Kidney epithelial cell (primary cell): ENCODE results near the gene DHTKD1. TPM values are rescaled to one million over a fixed set of nuclear protein-coding genes. Genes with fewer than 3 reads are reported as not detected.

Experiments used
- DNase-seq: peaks from one replicate; pipeline ENCODE4 v3.0.0-alpha.2; 2010; ENCODE audit warnings: low read depth
- H3K27me3 ChIP-seq: 2 replicates; pipeline ENCODE4 v1.6.0; 2011; ENCODE audit warnings: low read length; ENCODE audit not compliant: control insufficient read depth, insufficient read depth
- H3K36me3 ChIP-seq: 2 replicates; pipeline ENCODE4 v1.5.1; 2011; ENCODE audit warnings: low read length; ENCODE audit not compliant: control insufficient read depth, insufficient read depth
- H3K4me3 ChIP-seq: 2 replicates; pipeline ENCODE4 v1.5.1; 2011; ENCODE audit warnings: low read depth, mild to moderate bottlenecking, control low read depth, low read length
- CTCF ChIP-seq: IDR thresholded peaks from 2 replicates; pipeline ENCODE4 v1.5.1; 2011; ENCODE audit warnings: mild to moderate bottlenecking, moderate library complexity, low read length, control low read depth, inconsistent platforms; ENCODE audit not compliant: insufficient read depth, poor library complexity, severe bottlenecking
- total RNA-seq: library from RNA; depleted of rRNA; stranded (reverse); fragments of >200 nt; gene quantifications from 2 replicates; pipeline ENCODE4 v1.2.3, GENCODE V29; 2015

The DHTKD1 gene
- total RNA-seq, 1 donor from 2014 or later = 17.3 TPM

GRCh38 chr10:12042797-12043651, 25.7 kb upstream of the DHTKD1 start, which contains the start of gene UPF2:
TSS of gene UPF2 (minus strand) at chr10:12042809. CDS start at chr10:12035423, 7,386 bp downstream.
- no peaks in the 10 kb centered on the region for H3K27me3 ChIP-seq
- peak within 1 kb of the TSS; percentile 64 for H3K4me3 ChIP-seq
- TF ChIP-seq CTCF = no peak
- H3K36me3 ChIP-seq = no peaks in the 10 kb centered on the region
- DNase-seq = peak; percentile 92

GRCh38 chr10:12045596-12045995, 23.2 kb upstream of the DHTKD1 start:
- TF ChIP-seq CTCF = no peak
- Histone ChIP-seq H3K36me3 (no peaks in the 10 kb centered on the region), H3K27me3 (no peaks in the 10 kb centered on the region), H3K4me3 (no peak overlapping the region)
- no peak for DNase-seq

GRCh38 chr10:12048547-12048946, 20.2 kb upstream of the DHTKD1 start:
- TF ChIP-seq CTCF = no peak
- Histone ChIP-seq H3K4me3 (no peak overlapping the region), H3K27me3 (no peaks in the 10 kb centered on the region), H3K36me3 (no peaks in the 10 kb centered on the region)
- no peak for DNase-seq

GRCh38 chr10:12050528-12050927, 18.2 kb upstream of the DHTKD1 start:
- no peaks in the 10 kb centered on the region for H3K27me3 ChIP-seq
- no peaks in the 10 kb centered on the region for H3K36me3 ChIP-seq
- no peak for DNase-seq
- H3K4me3 ChIP-seq = no peak overlapping the region
- TF ChIP-seq CTCF = no peak

GRCh38 chr10:12051241-12051640, 17.5 kb upstream of the DHTKD1 start:
- Histone ChIP-seq H3K27me3 (no peaks in the 10 kb centered on the region), H3K36me3 (no peaks in the 10 kb centered on the region), H3K4me3 (no peak overlapping the region)
- no peak for DNase-seq
- TF ChIP-seq CTCF = no peak
